Body of pancreas (tissue), 4 donors: ENCODE results near the gene SLC52A3.

Experiments used
- POLR2A ChIP-seq, 3 donors: fragments of 450-650 bp; IDR thresholded peaks; one replicate each; pipeline ENCODE4 v1.6.1; 2016; ENCODE audit warnings: antibody characterized with exemption in 3 of 3, mild to moderate bottlenecking in 2 of 3
- TF ChIP-seq, protein P1 (sequence below), 7 experiments: fragments of 450-650 bp in 4 of 7; fragments of 200-600 bp in 3 of 7; sonication (generic) in 3 of 7; IDR thresholded peaks; one replicate each; pipeline ENCODE4 v1.5.1; 2016 to 2019; ENCODE audit warnings: antibody characterized with exemption in 7 of 7

DNA sequence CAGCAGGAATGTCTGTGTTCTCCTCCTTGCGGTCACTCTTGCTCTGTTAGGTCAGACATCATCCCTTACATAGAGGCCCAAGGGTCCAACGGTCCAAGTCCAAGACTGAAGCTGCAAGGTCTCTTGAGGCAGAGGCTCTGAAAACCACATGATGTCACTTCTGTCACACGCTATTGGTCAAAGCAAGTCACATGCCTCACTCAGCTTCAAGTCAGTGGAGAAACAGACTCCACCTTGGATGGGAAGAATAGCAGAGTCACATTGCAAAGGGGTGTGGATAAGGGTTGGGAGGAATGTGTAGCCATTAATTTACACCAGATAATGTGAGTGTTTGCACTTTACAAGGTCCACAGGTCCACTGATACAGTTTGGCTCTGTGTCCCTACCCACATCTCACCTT, 17.5 kb downstream of the SLC52A3 start:
- no peak for TF ChIP-seq POLR2A (IDR thresholded peaks at IDR 0.05)
- TF ChIP-seq, protein P1, sequence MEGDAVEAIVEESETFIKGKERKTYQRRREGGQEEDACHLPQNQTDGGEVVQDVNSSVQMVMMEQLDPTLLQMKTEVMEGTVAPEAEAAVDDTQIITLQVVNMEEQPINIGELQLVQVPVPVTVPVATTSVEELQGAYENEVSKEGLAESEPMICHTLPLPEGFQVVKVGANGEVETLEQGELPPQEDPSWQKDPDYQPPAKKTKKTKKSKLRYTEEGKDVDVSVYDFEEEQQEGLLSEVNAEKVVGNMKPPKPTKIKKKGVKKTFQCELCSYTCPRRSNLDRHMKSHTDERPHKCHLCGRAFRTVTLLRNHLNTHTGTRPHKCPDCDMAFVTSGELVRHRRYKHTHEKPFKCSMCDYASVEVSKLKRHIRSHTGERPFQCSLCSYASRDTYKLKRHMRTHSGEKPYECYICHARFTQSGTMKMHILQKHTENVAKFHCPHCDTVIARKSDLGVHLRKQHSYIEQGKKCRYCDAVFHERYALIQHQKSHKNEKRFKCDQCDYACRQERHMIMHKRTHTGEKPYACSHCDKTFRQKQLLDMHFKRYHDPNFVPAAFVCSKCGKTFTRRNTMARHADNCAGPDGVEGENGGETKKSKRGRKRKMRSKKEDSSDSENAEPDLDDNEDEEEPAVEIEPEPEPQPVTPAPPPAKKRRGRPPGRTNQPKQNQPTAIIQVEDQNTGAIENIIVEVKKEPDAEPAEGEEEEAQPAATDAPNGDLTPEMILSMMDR (IDR thresholded peaks at IDR 0.05): no peak
